IMR-90 (cell line): ENCODE data around the gene TACC2.

Source experiments
- CEBPB ChIP-seq: IDR thresholded peaks from 2 replicates; pipeline ENCODE4 v1.6.1; 2012; ENCODE audit warnings: low read depth, low read length, improper control_type of control experiment
- FOS ChIP-seq: fragments of 150-350 bp; IDR thresholded peaks from 2 replicates; pipeline ENCODE4 v1.6.1; 2016; ENCODE audit warnings: low read depth, low read length
- MAFK ChIP-seq: IDR thresholded peaks from 2 replicates; pipeline ENCODE4 v1.6.1; 2012; ENCODE audit warnings: low read depth, low read length, improper control_type of control experiment
- POLR2A ChIP-seq: IDR thresholded peaks from 2 replicates; pipeline ENCODE4 v1.6.1; 2012; ENCODE audit warnings: mild to moderate bottlenecking, low read depth, low read length
- RAD21 ChIP-seq: IDR thresholded peaks from 2 replicates; pipeline ENCODE4 v1.6.1; 2012; ENCODE audit warnings: low read length, improper control_type of control experiment
- RCOR1 ChIP-seq: IDR thresholded peaks from 2 replicates; pipeline ENCODE4 v1.6.1; 2012; ENCODE audit warnings: mild to moderate bottlenecking, low read length, improper control_type of control experiment; ENCODE audit not compliant: insufficient replicate concordance
- RFX5 ChIP-seq: IDR thresholded peaks from 2 replicates; pipeline ENCODE4 v1.8.0; 2012; ENCODE audit warnings: low read depth, mild to moderate bottlenecking, low read length, moderate library complexity
- SMC3 ChIP-seq: fragments of 150-350 bp; IDR thresholded peaks from 2 replicates; pipeline ENCODE4 v1.6.1; 2016; ENCODE audit warnings: low read depth, mild to moderate bottlenecking, antibody characterized with exemption, low read length, moderate library complexity
- TF ChIP-seq, protein P1 (sequence below): conservative IDR thresholded peaks from 2 replicates; pipeline ENCODE4 v1.5.1; 2012; ENCODE audit warnings: mild to moderate bottlenecking, low read depth, low read length, improper control_type of control experiment
- TF ChIP-seq, protein P2 (sequence below): fragments of 150-350 bp; IDR thresholded peaks from 2 replicates; pipeline ENCODE4 v1.6.1; 2017; ENCODE audit warnings: mild to moderate bottlenecking, antibody characterized with exemption, low read length, low read depth
- TF ChIP-seq, protein P3 (sequence below): fragments of 150-350 bp; IDR thresholded peaks from 2 replicates; pipeline ENCODE4 v1.6.1; 2016; ENCODE audit warnings: low read depth, mild to moderate bottlenecking, low read length, moderate library complexity, borderline replicate concordance

DNA sequence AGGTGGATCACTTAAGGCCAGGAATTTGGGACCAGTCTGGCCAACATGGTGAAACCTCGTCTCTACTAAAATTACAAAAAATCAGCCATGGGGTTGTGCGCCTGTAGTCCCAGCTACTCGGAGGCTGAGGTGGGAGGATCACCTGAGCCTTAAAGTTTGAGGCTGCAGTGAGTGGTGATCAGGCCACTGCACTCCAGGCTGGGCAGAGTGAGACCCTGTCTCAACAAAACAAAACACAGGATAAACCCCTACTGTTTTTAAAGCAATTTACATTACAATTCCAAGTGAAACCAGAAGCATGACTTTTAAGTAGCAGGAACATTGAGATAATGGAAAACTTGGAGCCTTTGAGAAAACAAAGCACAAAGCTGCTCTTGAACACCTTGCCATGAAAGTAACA, 189.7 kb downstream of the TACC2 start:
- TF ChIP-seq, protein P1, sequence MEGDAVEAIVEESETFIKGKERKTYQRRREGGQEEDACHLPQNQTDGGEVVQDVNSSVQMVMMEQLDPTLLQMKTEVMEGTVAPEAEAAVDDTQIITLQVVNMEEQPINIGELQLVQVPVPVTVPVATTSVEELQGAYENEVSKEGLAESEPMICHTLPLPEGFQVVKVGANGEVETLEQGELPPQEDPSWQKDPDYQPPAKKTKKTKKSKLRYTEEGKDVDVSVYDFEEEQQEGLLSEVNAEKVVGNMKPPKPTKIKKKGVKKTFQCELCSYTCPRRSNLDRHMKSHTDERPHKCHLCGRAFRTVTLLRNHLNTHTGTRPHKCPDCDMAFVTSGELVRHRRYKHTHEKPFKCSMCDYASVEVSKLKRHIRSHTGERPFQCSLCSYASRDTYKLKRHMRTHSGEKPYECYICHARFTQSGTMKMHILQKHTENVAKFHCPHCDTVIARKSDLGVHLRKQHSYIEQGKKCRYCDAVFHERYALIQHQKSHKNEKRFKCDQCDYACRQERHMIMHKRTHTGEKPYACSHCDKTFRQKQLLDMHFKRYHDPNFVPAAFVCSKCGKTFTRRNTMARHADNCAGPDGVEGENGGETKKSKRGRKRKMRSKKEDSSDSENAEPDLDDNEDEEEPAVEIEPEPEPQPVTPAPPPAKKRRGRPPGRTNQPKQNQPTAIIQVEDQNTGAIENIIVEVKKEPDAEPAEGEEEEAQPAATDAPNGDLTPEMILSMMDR: no peak
- TF ChIP-seq POLR2A (no peak), CEBPB (no peak), RAD21 (no peak), RFX5 (no peak), RCOR1 (no peak), FOS (no peak), SMC3 (no peak), MAFK (no peak)
- TF ChIP-seq, protein P2, sequence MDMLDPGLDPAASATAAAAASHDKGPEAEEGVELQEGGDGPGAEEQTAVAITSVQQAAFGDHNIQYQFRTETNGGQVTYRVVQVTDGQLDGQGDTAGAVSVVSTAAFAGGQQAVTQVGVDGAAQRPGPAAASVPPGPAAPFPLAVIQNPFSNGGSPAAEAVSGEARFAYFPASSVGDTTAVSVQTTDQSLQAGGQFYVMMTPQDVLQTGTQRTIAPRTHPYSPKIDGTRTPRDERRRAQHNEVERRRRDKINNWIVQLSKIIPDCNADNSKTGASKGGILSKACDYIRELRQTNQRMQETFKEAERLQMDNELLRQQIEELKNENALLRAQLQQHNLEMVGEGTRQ: no peak
- TF ChIP-seq, protein P3, sequence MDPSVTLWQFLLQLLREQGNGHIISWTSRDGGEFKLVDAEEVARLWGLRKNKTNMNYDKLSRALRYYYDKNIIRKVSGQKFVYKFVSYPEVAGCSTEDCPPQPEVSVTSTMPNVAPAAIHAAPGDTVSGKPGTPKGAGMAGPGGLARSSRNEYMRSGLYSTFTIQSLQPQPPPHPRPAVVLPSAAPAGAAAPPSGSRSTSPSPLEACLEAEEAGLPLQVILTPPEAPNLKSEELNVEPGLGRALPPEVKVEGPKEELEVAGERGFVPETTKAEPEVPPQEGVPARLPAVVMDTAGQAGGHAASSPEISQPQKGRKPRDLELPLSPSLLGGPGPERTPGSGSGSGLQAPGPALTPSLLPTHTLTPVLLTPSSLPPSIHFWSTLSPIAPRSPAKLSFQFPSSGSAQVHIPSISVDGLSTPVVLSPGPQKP: no peak
